ENCODE measurements around the gene ZFP92. TPM values are rescaled to one million over a fixed set of nuclear protein-coding genes. Genes with fewer than 3 reads are reported as not detected.

Gene ZFP92
- total and polyA plus RNA-seq, 2 donors (not counting 3 experiments of a cell fraction or from before 2014, with no cell fraction given) = 0.36 to 1.2 TPM

DNA sequence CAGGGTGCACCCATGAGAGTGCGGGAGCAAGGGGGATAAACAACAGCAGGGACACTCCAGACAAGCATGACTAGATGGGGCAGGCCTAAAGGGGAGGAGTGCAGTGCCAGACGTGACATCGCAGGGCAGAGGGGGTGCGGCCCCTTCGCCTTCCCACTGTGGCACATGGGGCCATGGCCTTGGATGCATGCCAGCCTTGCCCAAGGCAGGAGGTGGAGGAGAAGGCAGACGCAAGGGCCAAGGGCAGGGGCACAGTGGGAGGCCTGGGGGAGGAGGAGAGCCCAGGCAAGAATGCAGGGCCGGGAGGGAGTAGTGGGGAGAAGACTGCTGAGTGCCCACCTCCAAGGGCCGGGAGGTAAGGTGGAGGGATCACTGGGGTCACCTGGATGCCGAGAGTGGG, 31.8 kb upstream of the ZFP92 start:
- no peak overlapping the region for H3K4me3 ChIP-seq (replicated peaks in 1 of 3; ENCODE audit: insufficient read depth in 1 of 3, low read depth in 1 of 3, low read length in 3 of 3)
- no peak overlapping the region for H3K9ac ChIP-seq (replicated peaks; ENCODE audit: extremely low read depth, insufficient read depth, low read length)
- BruUV-seq (replicated peaks) = no TSS peak
- no peak for DNase-seq (ENCODE audit: low read depth, low spot score)
- no peaks in the 10 kb centered on the region for H3K79me2 ChIP-seq (ENCODE audit: control insufficient read depth, insufficient read depth, low read length)
- H2AFZ ChIP-seq (ENCODE audit: low read depth, low read length) = no peak overlapping the region
- intact Hi-C loops (cut with micrococcal nuclease) (no loop called here), dilution Hi-C loops (cut with MboI; ENCODE audit: extremely low pct_ligation_motif_present, low sequenced_read_pairs) (no loop called here)
- no peaks in the 10 kb centered on the region for H3K9me1 ChIP-seq (replicated peaks; ENCODE audit: control insufficient read depth, extremely low read depth, insufficient read depth, low read length)
- no peaks in the 10 kb centered on the region for H3K27me3 ChIP-seq (ENCODE audit: control insufficient read depth in 2 of 2, insufficient read depth in 2 of 2, low read length in 2 of 2)
- no peak for TF ChIP-seq POLR2AphosphoS5 (IDR thresholded peaks at IDR 0.05; ENCODE audit: insufficient read depth, low read depth, low read length)
- TF ChIP-seq, protein P1, sequence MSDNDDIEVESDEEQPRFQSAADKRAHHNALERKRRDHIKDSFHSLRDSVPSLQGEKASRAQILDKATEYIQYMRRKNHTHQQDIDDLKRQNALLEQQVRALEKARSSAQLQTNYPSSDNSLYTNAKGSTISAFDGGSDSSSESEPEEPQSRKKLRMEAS (IDR thresholded peaks at IDR 0.05; ENCODE audit: insufficient read depth, insufficient read length) = no peak
- CTCF ChIA-PET = no interaction called here
- POLR2A ChIA-PET = no interaction called here
- FAIRE-seq = no peak
- no peak overlapping the region for H3K27ac ChIP-seq (ENCODE audit: insufficient read depth, low read depth, low read length)
- no peaks in the 10 kb centered on the region for H3K9me3 ChIP-seq (replicated peaks; ENCODE audit: control insufficient read depth, insufficient read depth, low read length)
- no peaks in the 10 kb centered on the region for H3K4me1 ChIP-seq (ENCODE audit: control insufficient read depth, extremely low read depth, insufficient read depth, low read length)
- no peak overlapping the region for H3K4me2 ChIP-seq (ENCODE audit: insufficient read depth, low read length)
- no peaks in the 10 kb centered on the region for H3K36me3 ChIP-seq (ENCODE audit: control insufficient read depth in 2 of 2, extremely low read depth in 1 of 2, insufficient read depth in 2 of 2, low read length in 2 of 2)
- H4K20me1 ChIP-seq (replicated peaks; ENCODE audit: control insufficient read depth, extremely low read depth, insufficient read depth, low read length) = no peaks in the 10 kb centered on the region

DNA sequence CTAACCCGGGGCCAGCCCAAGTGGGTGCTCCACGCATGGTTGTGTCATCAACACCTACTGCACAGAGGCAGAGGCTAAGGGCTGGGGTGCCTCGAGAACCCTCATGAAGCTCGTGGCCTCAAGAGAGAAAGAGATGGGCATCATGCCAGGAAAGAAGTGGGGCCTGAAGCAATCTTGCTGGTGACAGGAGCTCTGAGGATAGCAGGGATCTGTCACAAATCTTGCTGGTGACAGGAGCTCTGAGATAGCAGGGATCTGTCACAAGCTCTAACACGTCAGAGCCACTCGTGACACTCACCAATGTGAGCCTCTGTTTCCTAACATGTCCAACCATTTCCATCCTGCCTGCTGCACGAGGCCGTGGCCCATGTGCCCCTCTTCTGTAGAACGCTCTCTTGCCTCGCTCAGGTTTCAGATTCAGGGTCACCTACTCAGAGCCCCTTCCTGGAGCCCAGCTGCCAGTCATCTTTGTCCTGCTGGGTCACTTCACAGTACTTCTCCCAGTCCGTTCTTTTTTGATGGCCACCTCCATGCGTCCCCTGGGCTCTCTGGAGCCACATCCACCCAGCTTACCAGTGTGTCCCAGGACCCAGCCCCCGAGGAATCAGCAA, 31.2 kb upstream of the ZFP92 start:
- H3K4me2 ChIP-seq (ENCODE audit: insufficient read depth, low read length) = no peak overlapping the region
- H3K27ac ChIP-seq (ENCODE audit: insufficient read depth, low read depth, low read length) = no peak overlapping the region
- H3K4me3 ChIP-seq (replicated peaks in 1 of 3; ENCODE audit: insufficient read depth in 1 of 3, low read depth in 1 of 3, low read length in 3 of 3) = no peak overlapping the region
- dilution Hi-C loops (cut with MboI; ENCODE audit: extremely low pct_ligation_motif_present, low sequenced_read_pairs) = no loop called here
- ChIA-PET POLR2A (no interaction called here), CTCF (no interaction called here)
- H3K9ac ChIP-seq (replicated peaks; ENCODE audit: extremely low read depth, insufficient read depth, low read length) = no peak overlapping the region
- no peaks in the 10 kb centered on the region for H3K9me3 ChIP-seq (replicated peaks; ENCODE audit: control insufficient read depth, insufficient read depth, low read length)
- no peak overlapping the region for H2AFZ ChIP-seq (ENCODE audit: low read depth, low read length)
- no peak for DNase-seq (ENCODE audit: low read depth, low spot score)
- no peaks in the 10 kb centered on the region for H3K79me2 ChIP-seq (ENCODE audit: control insufficient read depth, insufficient read depth, low read length)
- TF ChIP-seq JUN (IDR thresholded peaks at IDR 0.05; ENCODE audit: borderline replicate concordance, insufficient read depth, insufficient read length, low read depth) (no peak), POLR2AphosphoS5 (IDR thresholded peaks at IDR 0.05; ENCODE audit: insufficient read depth, low read depth, low read length) (no peak), FOS (IDR thresholded peaks at IDR 0.05; ENCODE audit: borderline replicate concordance, insufficient read depth, low read length) (no peak), EZH2 (IDR thresholded peaks at IDR 0.05; ENCODE audit: borderline replicate concordance, low read depth, low read length, severe bottlenecking) (no peak), MYC (IDR thresholded peaks at IDR 0.05; ENCODE audit: low read depth, low read length) (no peak), POLR2A (IDR thresholded peaks at IDR 0.05; ENCODE audit: low read depth, low read length) (no peak), GATA2 (IDR thresholded peaks at IDR 0.05; ENCODE audit: insufficient read depth, insufficient read length, low read depth, low read length) (no peak)
- TF ChIP-seq, protein P2, sequence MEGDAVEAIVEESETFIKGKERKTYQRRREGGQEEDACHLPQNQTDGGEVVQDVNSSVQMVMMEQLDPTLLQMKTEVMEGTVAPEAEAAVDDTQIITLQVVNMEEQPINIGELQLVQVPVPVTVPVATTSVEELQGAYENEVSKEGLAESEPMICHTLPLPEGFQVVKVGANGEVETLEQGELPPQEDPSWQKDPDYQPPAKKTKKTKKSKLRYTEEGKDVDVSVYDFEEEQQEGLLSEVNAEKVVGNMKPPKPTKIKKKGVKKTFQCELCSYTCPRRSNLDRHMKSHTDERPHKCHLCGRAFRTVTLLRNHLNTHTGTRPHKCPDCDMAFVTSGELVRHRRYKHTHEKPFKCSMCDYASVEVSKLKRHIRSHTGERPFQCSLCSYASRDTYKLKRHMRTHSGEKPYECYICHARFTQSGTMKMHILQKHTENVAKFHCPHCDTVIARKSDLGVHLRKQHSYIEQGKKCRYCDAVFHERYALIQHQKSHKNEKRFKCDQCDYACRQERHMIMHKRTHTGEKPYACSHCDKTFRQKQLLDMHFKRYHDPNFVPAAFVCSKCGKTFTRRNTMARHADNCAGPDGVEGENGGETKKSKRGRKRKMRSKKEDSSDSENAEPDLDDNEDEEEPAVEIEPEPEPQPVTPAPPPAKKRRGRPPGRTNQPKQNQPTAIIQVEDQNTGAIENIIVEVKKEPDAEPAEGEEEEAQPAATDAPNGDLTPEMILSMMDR (IDR thresholded peaks at IDR 0.05; ENCODE audit: extremely low read depth in 1 of 2, insufficient read depth in 1 of 2, low read depth in 1 of 2, low read length in 2 of 2) = no peak
- TF ChIP-seq, protein P1 (IDR thresholded peaks at IDR 0.05; ENCODE audit: insufficient read depth, insufficient read length) = no peak
- H3K9me1 ChIP-seq (replicated peaks; ENCODE audit: control insufficient read depth, extremely low read depth, insufficient read depth, low read length) = no peaks in the 10 kb centered on the region
- no peaks in the 10 kb centered on the region for H3K36me3 ChIP-seq (ENCODE audit: control insufficient read depth in 2 of 2, extremely low read depth in 1 of 2, insufficient read depth in 2 of 2, low read length in 2 of 2)
- FAIRE-seq = no peak
- H3K4me1 ChIP-seq (ENCODE audit: control insufficient read depth, extremely low read depth, insufficient read depth, low read length) = no peaks in the 10 kb centered on the region
- H3K27me3 ChIP-seq (ENCODE audit: control insufficient read depth in 2 of 2, insufficient read depth in 2 of 2, low read length in 2 of 2) = no peaks in the 10 kb centered on the region
- BruUV-seq (replicated peaks) = no TSS peak
- H4K20me1 ChIP-seq (replicated peaks; ENCODE audit: control insufficient read depth, extremely low read depth, insufficient read depth, low read length) = no peaks in the 10 kb centered on the region
- intact Hi-C loops (cut with micrococcal nuclease) = no loop called here

All from endothelial cell of umbilical vein (primary cell).